ENCODE measurements around the gene ZNRF4. TPM values are rescaled to one million over a fixed set of nuclear protein-coding genes. Genes with fewer than 3 reads are reported as not detected.

Gene ZNRF4
- total RNA-seq, 1 donor from 2014 or later, result not detected

DNA sequence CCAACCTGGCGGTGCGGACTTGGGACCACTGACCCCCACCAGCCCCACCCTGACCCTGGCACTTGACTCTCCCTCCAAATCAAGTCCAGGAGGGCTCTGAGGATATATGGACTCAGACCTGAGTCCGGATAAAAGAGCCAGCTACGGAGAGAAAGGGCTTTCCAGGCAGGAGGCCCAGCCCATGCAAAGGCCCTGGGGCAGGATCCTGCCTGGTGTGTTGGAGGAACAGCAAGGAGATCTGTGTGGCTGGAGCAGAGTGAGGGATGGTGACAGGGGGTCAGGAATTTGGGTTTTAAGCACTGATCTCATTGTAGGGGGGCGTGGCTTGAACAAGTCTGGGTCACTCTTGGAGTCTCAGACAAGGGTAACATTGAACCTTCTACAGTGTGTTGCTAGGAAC, 474 bp upstream of the ZNRF4 start:
- peaks cover 10% of the 10 kb centered on the region for H3K27me3 Mint-ChIP-seq (ENCODE audit: unreplicated experiment)

DNA sequence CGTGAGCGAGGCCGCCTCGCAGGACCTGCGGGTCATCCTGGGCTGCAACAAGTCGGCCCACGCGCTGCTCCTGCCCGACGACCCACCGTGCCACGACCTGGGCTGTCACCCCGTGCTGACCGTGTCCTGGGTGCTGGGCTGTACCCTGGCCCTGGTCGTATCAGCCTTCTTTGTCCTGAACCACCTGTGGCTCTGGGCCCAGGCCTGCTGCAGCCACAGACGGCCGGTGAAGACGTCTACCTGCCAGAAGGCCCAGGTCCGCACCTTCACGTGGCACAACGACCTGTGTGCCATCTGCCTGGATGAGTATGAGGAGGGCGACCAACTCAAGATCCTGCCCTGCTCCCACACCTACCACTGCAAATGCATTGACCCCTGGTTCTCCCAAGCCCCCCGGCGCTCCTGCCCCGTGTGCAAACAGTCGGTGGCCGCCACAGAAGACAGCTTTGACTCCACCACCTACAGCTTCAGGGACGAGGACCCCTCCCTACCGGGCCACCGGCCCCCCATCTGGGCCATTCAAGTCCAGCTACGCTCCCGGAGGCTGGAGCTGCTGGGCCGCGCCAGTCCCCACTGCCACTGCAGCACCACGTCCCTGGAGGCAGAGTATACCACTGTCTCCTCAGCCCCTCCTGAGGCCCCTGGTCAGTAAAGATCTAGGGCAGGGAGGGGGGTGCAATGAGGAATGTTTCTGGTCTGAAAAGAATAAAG, 1.1 kb downstream of the ZNRF4 start:
- no peak for DNase-seq
- Mint-ChIP-seq H3K4me3 (ENCODE audit: unreplicated experiment) (no peak overlapping the region), H3K36me3 (ENCODE audit: unreplicated experiment) (peaks cover 6% of the 10 kb centered on the region), H3K4me1 (ENCODE audit: low read depth, unreplicated experiment) (peaks cover 2% of the 10 kb centered on the region), H3K27ac (ENCODE audit: unreplicated experiment) (no peak overlapping the region), H3K9me3 (ENCODE audit: unreplicated experiment) (peaks cover 7% of the 10 kb centered on the region), H3K27me3 (ENCODE audit: unreplicated experiment) (peaks cover 9% of the 10 kb centered on the region)
- no peak for TF ChIP-seq CTCF (IDR thresholded peaks at IDR 0.05; ENCODE audit: partially characterized antibody, unreplicated experiment)

More for the DNA sequence above, 474 bp upstream of the ZNRF4 start:
- Mint-ChIP-seq H3K36me3 (ENCODE audit: unreplicated experiment) (peaks cover 6% of the 10 kb centered on the region), H3K4me3 (ENCODE audit: unreplicated experiment) (no peak overlapping the region), H3K9me3 (ENCODE audit: unreplicated experiment) (peaks cover 10% of the 10 kb centered on the region), H3K4me1 (ENCODE audit: low read depth, unreplicated experiment) (peaks cover 2% of the 10 kb centered on the region), H3K27ac (ENCODE audit: unreplicated experiment) (no peak overlapping the region)
- TF ChIP-seq CTCF (IDR thresholded peaks at IDR 0.05; ENCODE audit: partially characterized antibody, unreplicated experiment), result no peak
- no peak for DNase-seq

- Mint-ChIP-seq H3K27me3 (ENCODE audit: unreplicated experiment) (peaks cover 9% of the 10 kb centered on the region), H3K27ac (ENCODE audit: unreplicated experiment) (no peak overlapping the region), H3K9me3 (ENCODE audit: unreplicated experiment) (peaks cover 7% of the 10 kb centered on the region), H3K4me1 (ENCODE audit: low read depth, unreplicated experiment) (peaks cover 2% of the 10 kb centered on the region), H3K36me3 (ENCODE audit: unreplicated experiment) (peaks cover 6% of the 10 kb centered on the region), H3K4me3 (ENCODE audit: unreplicated experiment) (no peak overlapping the region)
- TF ChIP-seq CTCF (IDR thresholded peaks at IDR 0.05; ENCODE audit: partially characterized antibody, unreplicated experiment), result no peak
- DNase-seq, result no peak
Observed at GRCh38 chr19:5456841-5457200, 1.6 kb downstream of the ZNRF4 start.

- Mint-ChIP-seq H3K27ac (ENCODE audit: unreplicated experiment) (no peak overlapping the region), H3K27me3 (ENCODE audit: unreplicated experiment) (peaks cover 8% of the 10 kb centered on the region), H3K4me1 (ENCODE audit: low read depth, unreplicated experiment) (peaks cover 2% of the 10 kb centered on the region), H3K9me3 (ENCODE audit: unreplicated experiment) (peaks cover 6% of the 10 kb centered on the region), H3K4me3 (ENCODE audit: unreplicated experiment) (no peak overlapping the region), H3K36me3 (ENCODE audit: unreplicated experiment) (peaks cover 6% of the 10 kb centered on the region)
- no peak for TF ChIP-seq CTCF (IDR thresholded peaks at IDR 0.05; ENCODE audit: partially characterized antibody, unreplicated experiment)
- DNase-seq, result no peak
Observed at GRCh38 chr19:5457709-5458108, 2.5 kb downstream of the ZNRF4 start.

- Mint-ChIP-seq H3K9me3 (ENCODE audit: unreplicated experiment) (peaks cover 1% of the 10 kb centered on the region), H3K4me3 (ENCODE audit: unreplicated experiment) (no peak overlapping the region), H3K27me3 (ENCODE audit: unreplicated experiment) (peaks cover 7% of the 10 kb centered on the region), H3K27ac (ENCODE audit: unreplicated experiment) (no peak overlapping the region), H3K4me1 (ENCODE audit: low read depth, unreplicated experiment) (peaks cover 2% of the 10 kb centered on the region), H3K36me3 (ENCODE audit: unreplicated experiment) (peaks cover 10% of the 10 kb centered on the region)
- no peak for DNase-seq
- no peak for TF ChIP-seq CTCF (IDR thresholded peaks at IDR 0.05; ENCODE audit: partially characterized antibody, unreplicated experiment)
Observed at GRCh38 chr19:5458420-5458819, 3.2 kb downstream of the ZNRF4 start.
